ENCODE measurements around the gene LELP1.

- TF ChIP-seq, protein P1, sequence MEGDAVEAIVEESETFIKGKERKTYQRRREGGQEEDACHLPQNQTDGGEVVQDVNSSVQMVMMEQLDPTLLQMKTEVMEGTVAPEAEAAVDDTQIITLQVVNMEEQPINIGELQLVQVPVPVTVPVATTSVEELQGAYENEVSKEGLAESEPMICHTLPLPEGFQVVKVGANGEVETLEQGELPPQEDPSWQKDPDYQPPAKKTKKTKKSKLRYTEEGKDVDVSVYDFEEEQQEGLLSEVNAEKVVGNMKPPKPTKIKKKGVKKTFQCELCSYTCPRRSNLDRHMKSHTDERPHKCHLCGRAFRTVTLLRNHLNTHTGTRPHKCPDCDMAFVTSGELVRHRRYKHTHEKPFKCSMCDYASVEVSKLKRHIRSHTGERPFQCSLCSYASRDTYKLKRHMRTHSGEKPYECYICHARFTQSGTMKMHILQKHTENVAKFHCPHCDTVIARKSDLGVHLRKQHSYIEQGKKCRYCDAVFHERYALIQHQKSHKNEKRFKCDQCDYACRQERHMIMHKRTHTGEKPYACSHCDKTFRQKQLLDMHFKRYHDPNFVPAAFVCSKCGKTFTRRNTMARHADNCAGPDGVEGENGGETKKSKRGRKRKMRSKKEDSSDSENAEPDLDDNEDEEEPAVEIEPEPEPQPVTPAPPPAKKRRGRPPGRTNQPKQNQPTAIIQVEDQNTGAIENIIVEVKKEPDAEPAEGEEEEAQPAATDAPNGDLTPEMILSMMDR (IDR thresholded peaks at IDR 0.05 in 8 of 11, conservative IDR thresholded peaks at IDR 0.05 in 3 of 11) = no peak
- TF ChIP-seq POLR2AphosphoS5 (IDR thresholded peaks at IDR 0.05) (no peak), POLR2A (IDR thresholded peaks at IDR 0.05) (no peak)
Observed at GRCh38 chr1:153217744-153218416, 14.7 kb downstream of the LELP1 start.
